CD1c-positive myeloid dendritic cell (primary cell): ENCODE measurements around the gene CBFA2T3.

Experiments used
- DNase-seq: peaks from one replicate; pipeline ENCODE4 v3.0.0-alpha.2; 2016; ENCODE audit errors: extremely low spot score

The CBFA2T3 gene

GRCh38 chr16:88877564-88878289 lies 99.3 kb downstream of the CBFA2T3 start:
- DNase-seq, result no peak

DNA sequence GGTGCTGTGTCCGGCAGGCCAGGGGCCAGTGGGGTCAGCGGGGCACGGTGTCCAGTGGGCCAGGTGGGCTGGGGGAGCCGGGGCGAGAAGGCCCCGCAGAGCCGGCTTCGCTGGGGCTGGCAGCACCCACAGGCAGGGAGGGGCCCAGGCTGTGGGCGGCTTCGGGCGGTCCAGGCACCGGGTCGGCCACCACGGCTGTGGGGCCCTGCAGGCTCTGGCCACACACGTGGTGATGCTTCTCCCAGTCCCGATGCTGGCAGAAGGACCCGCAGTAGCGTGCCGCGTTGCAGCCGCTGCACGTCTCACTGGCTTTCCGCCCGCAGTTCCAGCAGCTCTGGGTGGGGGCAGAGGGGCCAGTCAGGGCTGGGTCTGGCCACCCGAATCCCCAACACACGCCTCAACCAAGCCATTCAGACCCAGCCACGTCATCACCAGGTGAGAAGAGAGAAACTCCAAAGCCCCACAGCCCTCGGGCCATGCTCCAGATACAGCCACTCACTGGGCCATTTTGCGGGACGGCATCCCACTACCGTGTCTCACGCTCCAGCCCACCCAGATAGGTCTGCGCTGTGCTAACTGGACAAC lies 100.0 kb downstream of the CBFA2T3 start:
- DNase-seq, result no peak

GRCh38 chr16:88875703-88876234 lies 101.2 kb downstream of the CBFA2T3 start:
- no peak for DNase-seq

DNA sequence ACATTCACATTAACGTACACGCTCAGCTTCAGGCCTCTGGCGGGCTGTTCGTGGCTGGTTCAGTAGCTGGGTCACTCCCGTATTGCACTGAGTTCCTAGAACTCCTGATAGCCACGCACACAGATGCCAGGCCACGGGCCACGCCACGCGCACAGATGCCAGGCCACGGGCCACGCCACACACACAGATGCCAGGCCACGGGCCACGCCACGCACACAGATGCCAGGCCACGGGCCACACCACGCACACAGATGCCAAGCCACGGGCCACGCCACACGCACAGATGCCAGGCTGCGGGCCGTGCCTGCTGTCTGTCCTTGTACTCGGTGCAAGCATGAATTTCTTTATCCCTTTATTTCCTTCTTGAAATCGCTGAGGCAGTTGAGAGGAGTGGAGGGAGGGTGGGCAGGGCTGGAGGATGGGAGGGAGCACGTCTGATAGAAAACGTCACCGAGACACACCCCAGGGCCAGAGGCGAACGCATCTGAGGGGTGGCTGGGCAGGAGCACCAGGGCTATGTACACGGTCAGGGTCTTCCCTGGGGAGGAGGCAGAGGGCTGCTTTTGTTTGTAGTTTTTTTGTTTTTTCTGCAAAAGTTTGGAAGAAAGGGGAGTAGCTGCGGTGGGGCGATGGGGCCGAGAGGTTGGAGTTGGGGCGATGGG lies 101.9 kb downstream of the CBFA2T3 start:
- DNase-seq, result no peak

DNA sequence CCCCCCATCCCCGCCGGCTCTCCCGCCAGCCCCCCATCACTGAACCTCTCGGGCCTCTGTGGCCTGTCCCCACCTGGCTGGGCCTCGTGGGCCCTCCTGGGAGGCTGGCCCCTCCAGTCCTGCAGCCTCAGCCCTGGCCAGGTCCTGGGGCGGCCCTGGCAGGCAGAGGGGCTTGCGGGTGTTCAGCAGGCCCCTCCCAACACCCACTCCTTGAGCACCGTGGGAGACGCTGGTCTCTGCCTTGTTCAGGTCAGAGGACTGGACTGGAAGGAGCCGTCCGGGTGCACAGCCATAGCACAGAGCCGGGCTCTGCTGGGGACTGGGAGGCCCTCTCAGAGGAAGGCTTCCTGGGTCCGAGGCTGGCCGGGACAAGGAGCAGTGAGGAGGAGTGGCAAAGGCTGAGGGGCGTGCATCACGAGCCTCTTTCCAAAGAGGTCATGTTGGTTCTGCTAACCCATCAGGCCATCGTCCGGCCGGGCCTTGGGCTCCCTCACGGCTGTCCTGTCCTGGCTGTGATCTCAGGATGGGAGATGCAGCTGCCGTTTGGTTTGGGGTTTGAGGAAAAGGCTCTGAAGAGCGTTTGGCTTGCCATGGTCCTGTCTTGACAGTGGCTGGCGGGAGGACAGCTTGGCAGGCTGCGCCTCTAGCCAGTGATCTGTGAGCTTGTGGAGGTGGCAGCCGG lies 104.2 kb downstream of the CBFA2T3 start:
- DNase-seq, result no peak

- DNase-seq, result no peak
Observed at GRCh38 chr16:88871730-88872416, 105.1 kb downstream of the CBFA2T3 start.

DNA sequence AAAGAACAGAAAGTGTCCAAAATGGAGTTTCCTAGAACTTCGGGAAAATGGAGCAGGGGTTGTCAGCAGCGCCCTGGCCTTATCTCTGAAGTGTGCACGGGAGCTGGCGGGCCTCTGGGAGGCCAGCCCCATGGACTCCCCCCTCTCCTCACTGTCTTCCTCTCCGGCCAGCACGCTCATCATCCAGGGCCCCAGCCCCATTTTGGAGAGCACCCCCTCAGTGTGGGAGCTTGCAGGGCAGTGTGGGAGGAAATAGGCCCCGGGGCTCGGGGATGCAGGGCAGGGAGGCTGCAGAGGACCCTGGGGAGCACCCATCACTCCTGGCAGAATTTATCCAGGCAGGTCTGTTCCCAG lies 105.7 kb downstream of the CBFA2T3 start:
- no peak for DNase-seq

DNA sequence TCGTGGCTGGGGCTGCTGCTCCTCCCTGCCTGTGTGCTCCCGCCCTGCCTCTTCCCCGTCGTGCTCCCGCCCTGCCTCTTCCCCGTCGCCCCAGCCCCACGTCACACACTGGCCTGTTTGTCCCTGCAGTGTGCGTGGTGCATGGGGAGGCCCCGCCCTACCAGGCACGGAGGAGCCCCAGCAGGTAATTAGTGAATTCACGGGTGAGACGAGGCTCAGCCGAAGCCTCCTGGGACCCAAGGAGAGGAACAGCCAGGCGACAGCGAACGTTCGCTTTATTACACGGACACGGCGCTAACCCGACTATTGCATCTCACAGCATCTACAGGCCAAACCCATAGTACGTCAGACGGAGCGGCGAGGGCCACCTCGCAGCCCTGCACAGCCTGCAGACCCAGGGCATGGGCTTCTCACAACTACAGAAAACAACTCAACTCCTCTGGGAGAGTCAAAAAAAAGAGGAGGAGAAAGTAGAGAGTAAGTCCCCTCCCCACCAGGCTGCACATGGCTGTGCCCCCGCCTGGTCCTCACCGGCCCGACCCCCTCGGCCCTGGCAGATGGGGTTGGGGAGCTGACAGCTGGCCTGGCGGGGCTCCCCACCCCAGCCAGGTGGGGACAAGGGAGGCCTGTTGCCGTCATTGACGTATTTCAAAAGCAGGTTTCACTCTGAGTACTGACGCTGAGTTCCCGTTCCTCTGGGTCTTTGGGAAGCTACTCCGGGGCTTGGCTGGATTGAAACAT lies 106.2 kb downstream of the CBFA2T3 start:
- peak; percentile 61 for DNase-seq

DNA sequence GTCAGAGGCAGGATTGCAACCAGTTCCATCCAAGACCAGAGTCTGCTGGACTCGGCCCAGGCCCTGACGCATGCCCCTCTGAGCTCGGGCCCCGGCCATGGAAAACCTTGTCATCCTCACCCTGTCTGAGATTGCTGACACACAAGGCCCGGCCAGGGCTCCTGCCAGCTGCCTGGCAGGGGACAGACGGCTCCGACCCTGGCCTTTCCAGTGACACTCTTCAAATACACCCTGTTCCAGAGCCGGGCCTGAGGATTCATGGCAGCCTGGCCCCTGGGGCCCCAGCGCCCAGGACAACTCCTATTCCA lies 107.4 kb downstream of the CBFA2T3 start:
- no peak for DNase-seq

DNA sequence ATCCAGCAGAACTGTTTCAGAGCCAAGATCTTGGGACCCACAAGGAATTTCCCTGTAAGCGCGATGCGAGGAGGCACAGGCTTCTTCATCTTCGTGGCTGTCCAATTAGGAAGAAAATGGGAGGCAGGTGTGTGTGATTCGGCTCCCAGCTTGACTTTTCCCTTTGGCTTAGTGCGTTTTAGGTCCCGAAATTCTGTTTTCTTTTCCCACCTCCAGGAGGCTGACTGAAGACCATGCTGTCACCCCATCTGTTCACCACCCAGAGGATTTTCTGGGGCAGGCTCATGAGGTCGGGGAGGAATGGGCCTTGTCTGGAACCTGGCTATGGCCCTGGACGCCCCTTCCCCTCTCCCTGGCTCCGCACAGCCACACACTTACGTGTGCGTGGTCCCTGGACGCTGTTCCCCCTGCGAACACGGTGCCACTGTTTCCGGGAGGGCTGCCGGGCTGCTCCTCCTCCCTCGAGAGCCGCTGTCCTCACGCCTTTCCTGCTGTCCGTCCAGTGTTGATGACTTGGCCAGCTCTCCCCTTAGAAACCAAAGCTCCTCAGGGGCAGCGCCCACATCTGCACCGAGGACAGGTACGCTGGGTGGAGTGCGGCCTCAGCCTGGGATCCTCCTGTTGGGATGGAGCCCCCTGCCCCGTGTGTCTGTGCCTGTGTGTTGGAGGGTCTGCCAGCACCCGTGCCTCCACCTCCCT lies 107.9 kb downstream of the CBFA2T3 start:
- no peak for DNase-seq

- DNase-seq, result no peak
Observed at GRCh38 chr16:88867581-88868246, 109.3 kb downstream of the CBFA2T3 start.

DNA sequence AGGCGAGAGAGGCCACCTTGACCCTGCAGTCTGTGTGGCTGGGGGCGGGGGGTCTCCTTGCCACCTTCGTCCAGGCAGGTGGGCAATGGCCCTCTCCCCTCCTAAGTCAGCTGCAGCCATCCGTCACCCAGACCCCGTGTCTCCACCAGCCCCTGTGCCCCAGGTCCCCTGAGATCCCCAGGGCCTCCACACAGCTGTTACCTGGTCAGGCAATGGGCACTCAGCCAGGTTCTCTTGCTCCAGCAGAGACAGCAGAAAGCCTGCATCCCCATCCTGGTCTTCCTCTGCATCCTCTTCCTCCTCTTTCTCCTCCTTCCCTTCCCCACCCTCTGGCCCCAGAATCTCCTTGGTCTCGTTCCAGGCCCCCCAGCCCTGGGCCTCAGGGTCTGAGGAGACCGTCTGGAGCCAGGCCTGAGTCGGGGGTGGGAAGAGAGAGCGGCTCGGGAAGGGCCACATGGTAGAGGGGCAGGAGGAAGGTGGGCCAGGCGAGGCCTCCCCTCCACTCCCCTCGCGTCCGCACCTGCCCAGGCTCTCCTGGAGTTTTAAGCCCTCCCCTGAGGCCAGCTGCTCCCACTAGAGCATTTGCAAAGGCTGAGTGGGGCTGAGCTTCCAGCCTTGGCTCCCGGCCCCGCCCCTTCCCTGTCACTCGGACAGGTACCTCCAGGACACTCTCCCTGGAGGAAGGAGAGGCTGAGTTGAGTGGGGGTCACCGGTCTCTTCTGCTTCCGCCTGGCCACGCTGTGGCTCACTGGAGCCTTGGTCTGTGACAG lies 110.7 kb downstream of the CBFA2T3 start, which contains the start of gene PABPN1L:
Gene PABPN1L, minus strand, starts transcription at position 510 of the 770 bp plus-strand sequence. Its CDS starts 54 bp downstream, at position 456.
- DNase-seq, result no peak

GRCh38 chr16:88865742-88866141 lies 111.3 kb downstream of the CBFA2T3 start:
- DNase-seq, result no peak

- DNase-seq, result no peak
Observed at GRCh38 chr16:88865310-88865709, 111.7 kb downstream of the CBFA2T3 start.

GRCh38 chr16:88864521-88864920 lies 112.5 kb downstream of the CBFA2T3 start:
- no peak for DNase-seq

DNA sequence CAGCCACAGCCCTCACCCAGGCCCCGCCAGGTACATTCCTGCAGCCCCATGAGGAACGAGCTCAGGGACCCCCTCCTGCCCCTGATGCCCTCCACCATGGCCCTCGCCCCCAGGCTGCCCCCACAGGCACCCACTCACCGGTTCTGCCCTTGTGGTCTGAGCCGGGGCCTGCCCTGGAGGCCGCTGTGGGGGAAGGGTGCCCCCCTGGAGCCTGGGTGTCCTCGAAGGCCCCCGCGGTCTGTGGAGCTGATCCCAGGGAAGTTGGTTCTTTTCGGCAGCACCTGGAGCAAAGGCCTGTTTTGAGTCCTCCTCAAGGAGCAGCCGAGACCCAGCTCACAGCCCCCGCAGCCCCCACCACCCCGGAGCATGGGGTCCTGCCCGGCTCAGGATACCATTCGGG lies 112.9 kb downstream of the CBFA2T3 start:
- no peak for DNase-seq

GRCh38 chr16:88863426-88863825 lies 113.6 kb downstream of the CBFA2T3 start:
- no peak for DNase-seq

- no peak for DNase-seq
Observed at GRCh38 chr16:88862968-88863367, 114.0 kb downstream of the CBFA2T3 start.

DNA sequence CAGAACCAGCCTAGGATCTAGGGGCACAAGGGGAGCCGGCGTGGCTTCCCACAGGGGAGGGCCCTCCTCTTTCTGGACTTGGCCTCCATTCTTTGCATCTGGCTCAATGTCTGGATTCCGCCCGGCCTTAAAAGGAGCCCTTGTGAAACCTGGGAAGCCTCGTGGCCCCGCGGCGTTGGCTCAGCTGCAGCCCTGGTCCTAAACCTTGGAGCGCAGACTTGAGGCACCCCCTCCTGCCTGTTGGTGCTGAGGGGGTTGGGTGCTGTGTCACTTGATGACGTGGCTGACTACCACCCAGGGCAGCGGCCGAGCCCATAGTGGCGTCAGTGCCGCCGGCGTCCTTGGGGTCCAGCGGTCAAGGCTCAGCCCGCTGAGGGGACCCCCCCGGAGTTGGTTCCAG lies 115.6 kb downstream of the CBFA2T3 start:
- no peak for DNase-seq
